RPMI8226 (cell line): ENCODE results near the gene FOXC1.
A peak's percentile ranks its signal among the peaks of the same experiment; 100 is the strongest.

Source experiments
- DNase-seq: peaks from one replicate; pipeline ENCODE4 v3.0.0-alpha.2; 2015

The FOXC1 gene

DNA sequence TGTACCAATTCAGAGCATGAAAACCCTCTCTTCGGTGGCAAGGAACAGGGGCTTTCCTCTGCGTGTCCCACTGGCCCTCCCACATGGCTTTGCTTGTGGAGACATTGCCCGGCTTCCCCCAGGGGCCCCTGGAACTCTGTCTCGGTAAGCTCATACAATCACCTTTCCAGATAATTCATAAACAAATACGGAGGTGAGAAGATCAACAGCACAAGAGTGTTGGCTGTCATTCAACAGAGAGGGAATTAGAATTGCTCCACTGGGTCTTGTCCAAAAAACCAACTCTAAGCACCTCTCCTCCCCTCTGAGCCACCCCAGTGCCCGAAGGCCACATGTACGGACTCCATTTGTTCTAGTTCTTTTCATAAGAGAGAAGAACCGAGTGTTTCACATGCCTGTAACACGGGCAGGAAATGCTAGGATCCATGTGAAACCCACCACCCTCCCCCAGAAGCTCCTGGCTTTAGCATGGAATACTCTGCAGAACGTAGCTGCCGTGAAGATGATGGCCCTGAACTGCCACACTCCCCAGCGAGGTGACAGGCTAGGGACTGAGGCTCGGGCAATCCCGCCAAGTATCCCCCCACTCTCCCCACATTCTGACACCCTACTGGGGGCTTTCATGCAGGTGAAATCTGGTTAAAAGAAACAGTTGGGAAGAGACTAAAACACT is 24.6 kb upstream of the FOXC1 start:
- DNase-seq: no peak

- no peak for DNase-seq
These were observed 24.1 kb upstream of the FOXC1 start for GRCh38 chr6:1585669-1586049.

- no peak for DNase-seq
These were observed 23.5 kb upstream of the FOXC1 start for GRCh38 chr6:1586256-1586655.

GRCh38 chr6:1586861-1587450 is 22.8 kb upstream of the FOXC1 start:
- DNase-seq: no peak

DNA sequence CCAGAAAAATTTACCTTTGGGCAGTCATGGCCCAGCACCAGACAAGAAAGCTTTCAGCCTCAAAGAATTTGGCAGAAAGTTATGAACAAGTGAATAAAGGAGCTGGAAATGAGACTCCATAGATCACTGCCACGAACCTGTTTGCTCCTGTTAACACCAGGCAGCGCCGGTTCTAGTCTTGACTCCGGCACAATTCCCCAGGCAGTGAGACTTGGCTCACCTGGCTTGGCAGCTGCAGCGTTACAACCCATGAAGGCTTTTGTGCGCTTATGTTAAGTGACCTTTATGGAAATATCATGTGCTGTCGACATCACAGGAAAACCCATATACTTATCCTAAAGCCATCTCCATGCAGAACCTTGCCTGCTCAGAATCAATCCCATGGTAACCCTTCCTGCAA is 22.2 kb upstream of the FOXC1 start:
- DNase-seq: no peak

DNA sequence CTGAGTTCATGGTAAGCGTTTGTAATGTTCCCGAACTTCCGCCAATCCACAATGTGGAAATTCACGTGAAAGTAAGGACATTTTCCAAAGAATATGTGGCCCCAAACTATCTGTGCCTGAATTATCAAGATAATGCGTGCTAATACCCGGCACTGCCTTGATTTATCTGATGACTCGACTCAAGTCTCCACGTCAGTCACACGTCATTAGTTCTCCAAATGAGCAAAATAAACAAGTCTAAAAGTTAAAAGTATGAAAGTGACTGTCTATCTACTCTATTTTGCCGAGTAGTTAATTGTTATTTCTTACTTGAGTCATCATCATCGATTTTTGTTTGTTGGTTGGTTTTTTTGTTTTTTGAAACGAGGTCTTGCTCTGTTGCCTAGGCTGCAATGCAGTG is 21.7 kb upstream of the FOXC1 start:
- DNase-seq: no peak

- no peak for DNase-seq
These were observed 20.5 kb upstream of the FOXC1 start for GRCh38 chr6:1589208-1589607.

GRCh38 chr6:1590580-1590979 is 19.1 kb upstream of the FOXC1 start:
- DNase-seq: no peak

- no peak for DNase-seq
These were observed 18.5 kb upstream of the FOXC1 start for GRCh38 chr6:1591243-1591642.

DNA sequence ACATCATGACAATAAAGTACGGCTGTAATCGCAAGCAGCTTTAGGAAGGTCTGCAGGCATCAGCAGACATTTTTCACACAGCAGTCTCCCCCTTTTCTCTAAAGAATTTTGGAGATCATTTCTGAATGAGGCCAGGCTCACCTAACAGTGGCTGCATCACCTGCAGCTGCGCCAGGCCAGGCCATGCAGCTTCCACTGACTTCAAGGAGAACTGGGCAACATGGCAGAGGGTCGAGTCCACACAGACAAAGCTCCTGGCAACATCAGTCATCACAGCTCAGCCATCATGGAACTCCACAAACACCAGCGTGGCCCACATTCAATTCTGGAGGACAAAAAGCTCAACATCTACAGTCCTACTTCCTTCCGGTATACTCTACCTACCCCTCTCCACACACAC is 17.8 kb upstream of the FOXC1 start:
- no peak for DNase-seq

DNA sequence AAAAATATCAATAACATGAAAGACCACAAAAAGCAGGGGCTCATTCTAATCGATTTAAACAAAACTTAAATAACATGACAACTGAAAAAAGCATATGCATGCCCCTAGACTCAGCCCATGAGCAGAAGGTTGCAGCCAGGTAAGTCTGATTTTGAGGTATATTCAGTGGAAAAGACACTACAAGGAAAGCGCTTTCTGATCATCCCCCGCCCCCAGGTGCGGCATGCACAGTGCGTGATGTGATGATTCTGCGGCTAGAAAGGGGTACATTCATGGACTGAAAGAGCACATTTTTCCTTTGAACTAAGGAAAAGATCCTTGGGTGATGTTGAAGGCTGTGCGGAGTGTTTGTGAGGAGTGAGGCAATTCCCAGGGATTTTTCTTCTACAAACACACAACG is 16.9 kb upstream of the FOXC1 start:
- DNase-seq: no peak

DNA sequence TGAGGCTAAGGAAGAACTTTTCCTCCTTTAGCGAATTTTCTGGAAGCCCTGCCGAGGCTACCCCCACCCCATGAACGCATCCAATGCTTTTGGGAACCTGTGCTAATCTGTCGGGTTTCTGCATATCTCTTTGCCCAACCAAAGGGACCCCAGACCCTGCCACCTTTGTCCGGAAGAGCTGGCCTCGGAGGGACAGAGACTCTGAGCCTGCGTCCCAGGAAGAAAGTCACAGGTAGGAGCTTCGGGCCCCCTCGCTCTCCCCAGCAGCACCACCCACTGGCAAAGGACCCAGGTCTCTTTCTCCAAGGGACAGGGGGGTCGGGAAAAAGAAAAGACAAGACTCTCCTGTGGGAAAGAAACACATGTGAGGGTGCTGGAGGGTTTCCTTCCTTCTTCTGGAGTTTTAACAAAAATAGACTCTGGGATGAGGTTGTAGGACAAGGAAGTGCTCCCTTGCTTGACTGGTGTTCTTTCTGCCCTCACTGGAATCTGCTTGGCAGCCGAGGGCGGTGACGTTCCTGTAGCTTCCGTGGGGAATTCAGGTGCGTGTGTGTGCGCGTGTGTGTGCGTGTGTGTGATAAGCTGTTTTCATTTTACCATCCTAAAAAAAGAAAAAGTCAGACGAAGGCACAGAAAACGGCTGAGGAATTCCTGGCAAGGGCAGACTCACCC is 16.3 kb upstream of the FOXC1 start:
- DNase-seq: no peak

GRCh38 chr6:1593958-1594314 is 15.8 kb upstream of the FOXC1 start:
- DNase-seq: no peak

DNA sequence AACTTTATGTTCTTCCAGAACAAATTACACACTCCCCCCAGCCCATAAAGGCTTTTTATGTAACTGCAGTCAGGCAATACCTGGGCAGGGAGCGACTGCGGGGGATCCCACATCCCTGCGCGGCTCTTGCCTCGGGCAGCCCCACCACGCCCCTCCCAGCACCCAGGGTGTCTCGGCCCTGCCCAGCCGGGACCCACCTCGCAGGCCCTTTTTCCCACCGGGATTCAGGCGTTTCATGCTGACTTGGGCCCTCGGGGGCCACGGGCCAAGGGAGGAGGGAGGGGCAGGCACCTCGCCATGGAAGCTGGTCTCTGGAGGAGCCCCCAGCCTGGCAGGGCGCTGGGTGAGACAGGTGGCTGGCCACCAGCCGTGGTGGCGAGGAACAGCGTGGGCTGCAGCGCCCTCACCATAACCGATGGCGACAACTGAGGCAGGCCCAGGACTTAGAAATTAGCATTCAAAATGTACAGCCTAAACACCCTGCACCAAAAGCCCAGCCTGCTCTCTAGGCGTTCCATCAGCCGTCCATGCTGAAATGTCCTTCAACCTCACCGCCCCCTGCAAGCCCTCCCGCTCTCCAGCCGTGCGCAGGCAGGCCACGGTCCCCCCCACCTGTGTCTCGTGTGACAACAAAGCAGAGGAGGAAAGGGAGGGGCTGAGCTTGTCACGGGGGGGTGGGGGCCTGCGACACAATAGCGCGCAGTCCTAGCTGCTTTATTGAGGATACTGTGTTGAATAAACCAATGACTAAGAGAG is 15.1 kb upstream of the FOXC1 start:
- no peak for DNase-seq

DNA sequence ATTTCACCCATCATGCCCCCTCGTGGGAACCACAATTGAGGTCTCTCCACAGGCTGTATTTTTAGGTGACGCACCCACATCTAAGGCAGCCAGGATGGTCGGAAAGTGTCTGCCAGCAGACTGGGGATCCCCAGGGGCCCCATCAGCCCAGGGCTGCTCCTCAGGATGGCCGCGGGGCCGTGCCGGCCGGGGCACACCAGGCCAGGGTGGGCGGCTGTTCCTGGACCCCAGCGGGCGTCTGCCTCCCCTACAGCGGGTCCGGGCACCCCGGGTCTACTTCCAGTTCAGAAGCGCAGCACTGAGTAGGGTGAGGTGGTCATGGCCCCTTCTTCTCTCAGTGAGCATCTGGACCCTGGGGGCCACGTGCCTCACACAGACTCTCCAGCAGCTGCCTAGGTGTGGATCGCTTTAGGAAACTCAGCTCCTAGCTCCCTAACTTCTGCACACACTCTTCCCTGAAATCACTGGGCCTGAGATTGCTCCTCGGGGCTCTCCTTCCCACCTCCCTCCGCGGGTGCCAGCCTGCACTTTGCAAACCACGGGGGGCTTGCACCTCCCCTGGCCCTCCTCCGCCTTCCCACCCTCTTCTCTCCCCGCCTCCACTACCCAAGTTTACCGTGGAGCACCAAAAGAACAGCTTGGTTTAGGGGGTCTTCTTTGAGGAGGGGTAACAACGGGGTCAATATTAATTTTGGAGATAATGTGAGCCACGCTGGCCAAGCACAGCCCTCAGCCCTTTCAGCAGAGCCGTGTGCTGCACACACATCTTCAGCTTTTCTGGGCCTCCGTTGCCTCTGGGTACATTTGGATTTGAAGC is 14.2 kb upstream of the FOXC1 start:
- DNase-seq: no peak

DNA sequence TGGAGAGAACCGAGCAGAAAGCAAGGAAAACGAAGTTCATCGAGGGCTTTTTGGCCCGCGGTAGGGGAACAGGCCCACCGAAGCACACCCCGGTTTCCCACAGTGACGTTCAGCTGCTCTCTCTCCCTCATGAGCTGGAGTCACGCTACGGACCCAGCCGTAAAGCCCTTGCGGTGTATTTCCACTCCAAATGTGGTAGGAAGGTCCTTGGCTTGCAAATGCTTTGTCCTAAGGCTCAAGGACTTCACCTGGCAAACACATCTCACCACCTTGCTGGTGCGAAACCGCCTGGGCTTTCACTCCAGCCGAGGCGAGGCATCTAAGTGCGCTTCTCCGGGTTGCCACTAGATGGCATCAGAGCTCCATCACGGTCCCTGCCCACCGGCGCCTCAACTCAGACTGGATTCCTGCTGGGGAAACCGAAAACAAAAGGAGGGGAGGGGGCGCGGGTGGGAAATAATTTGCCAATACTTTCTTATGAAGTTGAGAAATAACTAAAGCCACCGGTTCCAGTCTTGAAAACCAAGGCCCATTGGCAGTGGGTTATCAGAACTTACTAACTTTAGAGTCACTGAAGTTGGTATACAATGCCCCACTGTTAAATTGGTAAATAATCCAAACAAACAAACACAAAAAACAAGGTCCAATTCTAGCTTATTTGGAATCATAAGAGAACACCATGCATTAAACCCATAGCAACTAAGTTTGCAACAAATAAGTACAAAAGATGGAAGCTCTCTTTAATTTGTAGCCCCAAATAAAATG is 13.4 kb upstream of the FOXC1 start:
- peak; percentile 80 for DNase-seq

DNA sequence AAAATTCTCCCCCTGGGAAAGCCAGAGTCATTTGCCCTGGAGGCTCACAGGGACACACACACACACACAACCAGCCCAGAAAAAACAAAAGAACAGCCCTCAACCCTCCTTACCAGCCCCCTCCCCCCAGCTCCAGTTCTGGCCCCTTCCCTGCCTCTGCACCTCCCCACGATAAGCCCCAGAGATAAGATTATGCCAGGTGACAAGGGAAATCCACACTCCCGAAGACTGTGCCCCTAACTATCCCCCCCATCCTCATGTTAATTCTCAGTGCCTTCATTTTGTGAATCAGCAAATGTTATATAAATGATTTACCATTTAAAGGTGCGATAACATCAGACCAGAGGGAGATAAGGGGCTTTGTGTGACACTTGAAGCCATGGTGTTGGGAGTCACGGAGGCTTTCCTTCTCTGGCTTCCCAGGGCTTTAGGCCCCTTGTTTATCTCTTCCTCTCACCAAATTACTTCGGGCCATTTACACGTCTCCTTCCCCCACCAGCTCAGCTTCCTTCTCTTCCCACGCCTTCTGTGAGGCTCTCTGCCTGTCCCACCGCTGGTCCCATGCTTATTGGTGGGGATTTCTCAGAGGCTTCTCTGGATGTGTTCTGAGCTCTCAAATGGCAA is 12.5 kb upstream of the FOXC1 start:
- no peak for DNase-seq

- no peak for DNase-seq
These were observed 11.8 kb upstream of the FOXC1 start for GRCh38 chr6:1597924-1598323.

- DNase-seq: no peak
These were observed 11.3 kb upstream of the FOXC1 start for GRCh38 chr6:1598433-1598832.

DNA sequence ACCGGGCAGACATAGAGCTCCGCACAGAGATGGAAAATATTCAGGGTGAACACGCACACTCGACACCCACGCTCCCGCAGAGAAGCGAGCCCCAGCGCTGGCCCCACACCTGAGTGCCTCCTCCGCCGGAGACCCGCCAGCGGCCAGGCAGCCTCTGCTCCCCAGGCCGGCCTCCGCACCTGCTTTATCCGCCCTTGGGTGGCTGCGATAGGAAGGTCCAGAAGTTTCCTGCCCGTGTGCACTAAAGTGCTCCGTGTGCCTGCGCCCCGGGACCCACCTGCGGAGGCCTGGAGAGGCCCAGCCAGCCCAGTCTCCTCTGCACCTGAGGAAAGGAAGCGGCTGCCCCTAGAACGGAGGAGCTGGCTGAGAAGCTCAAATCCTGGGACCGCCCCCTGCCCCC is 10.8 kb upstream of the FOXC1 start:
- no peak for DNase-seq

DNA sequence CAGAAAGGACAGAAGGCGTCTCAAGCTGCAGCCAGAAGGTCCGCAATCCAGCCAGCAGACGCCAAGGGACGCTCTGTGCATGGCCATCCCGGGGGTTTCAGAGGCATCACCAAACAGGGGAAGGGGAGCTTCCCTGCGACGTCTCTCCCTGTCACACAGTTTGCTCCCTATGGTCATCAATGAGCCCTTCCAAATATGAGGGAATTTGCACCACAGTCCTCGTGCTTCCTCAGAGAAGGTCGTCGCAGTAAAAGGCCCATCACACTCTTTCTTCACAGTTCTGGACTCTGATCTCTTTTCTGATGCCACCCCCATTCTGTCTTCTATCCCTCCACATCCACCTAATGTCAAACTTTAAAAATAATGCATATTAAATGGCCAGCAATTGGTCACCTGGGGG is 10.2 kb upstream of the FOXC1 start:
- DNase-seq: no peak
